Measurements from ENCODE around the gene PRDX5. TPM values are rescaled to one million over a fixed set of nuclear protein-coding genes. Genes with fewer than 3 reads are reported as not detected.

PRDX5 gene
- total and polyA plus RNA-seq, 7 experiments from 2014 or later: 41.4 to 195 (median 59.6) TPM

- ATAC-seq: no peak
- H3K4me3 ChIP-seq (ENCODE audit: low read length): no peak overlapping the region
- Mint-ChIP-seq H3K36me3 (peaks cover 0 to 12% (median 5%) of the 10 kb centered on the region in 5 donors), H3K9me3 (no peaks in the 10 kb centered on the region), H3K4me1 (peaks cover 13 to 29% (median 17%) of the 10 kb centered on the region in 7 donors), H3K27ac (peak overlapping the region in 1 of 9 donors; percentile 16), H3K4me3 (no peak overlapping the region), H3K27me3 (peaks cover 0 to 2% (median 0%) of the 10 kb centered on the region in 5 donors)
- H3K27me3 ChIP-seq (ENCODE audit: control insufficient read depth in 2 of 2, insufficient read depth in 2 of 2, low read length in 2 of 2): no peaks in the 10 kb centered on the region
- DNase-seq: no peak
- peaks cover 19 to 20% of the 10 kb centered on the region in 2 donors for H3K4me1 ChIP-seq (ENCODE audit: control insufficient read depth in 2 of 2, insufficient read depth in 2 of 2, low read length in 2 of 2)
- peaks cover 0 to 43% (median 8%) of the 10 kb centered on the region in 3 experiments for H3K36me3 ChIP-seq (ENCODE audit: control insufficient read depth in 2 of 3, insufficient read depth in 3 of 3, low read length in 3 of 3)
- ChIA-PET POLR2A (interaction anchor here (0.6 kb wide), 1 partner anchor 34 kb away, joined by 3 read pairs; no protein-coding TSS in a partner anchor), CTCF (interaction anchor here (2.8 kb wide), 1 partner anchor 140 kb away, joined by 10 read pairs; no protein-coding TSS in a partner anchor)
- H3K9me3 ChIP-seq (ENCODE audit: control insufficient read depth in 2 of 3, low read length in 3 of 3): no peaks in the 10 kb centered on the region
- no peak overlapping the region for H3K27ac ChIP-seq (ENCODE audit: low read depth, low read length)
- intact Hi-C loops (cut with micrococcal nuclease): no loop called here
These were observed 26.9 kb downstream of the PRDX5 start for GRCh38 chr11:64344787-64345186.

- Mint-ChIP-seq H3K27me3 (no peaks in the 10 kb centered on the region), H3K4me1 (peaks cover 4 to 12% (median 5%) of the 10 kb centered on the region in 7 donors), H3K4me3 (no peak overlapping the region), H3K9me3 (no peaks in the 10 kb centered on the region), H3K36me3 (peaks cover 0 to 10% (median 5%) of the 10 kb centered on the region in 5 donors), H3K27ac (peak overlapping the region in 2 of 9 donors; percentile 7 to 59)
- POLR2A ChIA-PET: interaction anchor here (0.7 kb wide), 1 partner anchor 424 kb away, joined by 4 read pairs; no protein-coding TSS in a partner anchor
- Histone ChIP-seq H3K27me3 (ENCODE audit: control insufficient read depth in 2 of 2, insufficient read depth in 2 of 2, low read length in 2 of 2) (no peaks in the 10 kb centered on the region), H3K27ac (ENCODE audit: low read depth, low read length) (no peak overlapping the region), H3K36me3 (ENCODE audit: control insufficient read depth in 2 of 3, insufficient read depth in 3 of 3, low read length in 3 of 3) (peaks cover 0 to 55% (median 8%) of the 10 kb centered on the region in 3 experiments), H3K9me3 (ENCODE audit: control insufficient read depth in 2 of 3, low read length in 3 of 3) (no peaks in the 10 kb centered on the region), H3K4me1 (ENCODE audit: control insufficient read depth in 2 of 2, insufficient read depth in 2 of 2, low read length in 2 of 2) (peaks cover under 1 to 3% of the 10 kb centered on the region in 2 donors), H3K4me3 (ENCODE audit: low read length) (no peak overlapping the region)
- ATAC-seq (no peak), DNase-seq (no peak)
- intact Hi-C loops (cut with micrococcal nuclease): no loop called here
- CTCF ChIA-PET: no interaction called here
These were observed 29.4 kb downstream of the PRDX5 start for GRCh38 chr11:64347193-64347867.

GRCh38 chr11:64348383-64349024 is 30.6 kb downstream of the PRDX5 start:
- Mint-ChIP-seq H3K36me3 (peaks cover 0 to 8% (median 5%) of the 10 kb centered on the region in 5 donors), H3K4me1 (peaks cover 4 to 12% (median 5%) of the 10 kb centered on the region in 7 donors), H3K4me3 (no peak overlapping the region), H3K9me3 (no peaks in the 10 kb centered on the region), H3K27ac (no peak overlapping the region), H3K27me3 (no peaks in the 10 kb centered on the region)
- ChIA-PET CTCF (no interaction called here), POLR2A (interaction anchor here (1.2 kb wide), 1 partner anchor 9 kb away, joined by 3 read pairs; no protein-coding TSS in a partner anchor)
- Histone ChIP-seq H3K27ac (ENCODE audit: low read depth, low read length) (no peak overlapping the region), H3K4me3 (ENCODE audit: low read length) (no peak overlapping the region), H3K36me3 (ENCODE audit: control insufficient read depth in 2 of 3, insufficient read depth in 3 of 3, low read length in 3 of 3) (peaks cover 0 to 59% (median 10%) of the 10 kb centered on the region in 3 experiments), H3K27me3 (ENCODE audit: control insufficient read depth in 2 of 2, insufficient read depth in 2 of 2, low read length in 2 of 2) (no peaks in the 10 kb centered on the region), H3K9me3 (ENCODE audit: control insufficient read depth in 2 of 3, low read length in 3 of 3) (no peaks in the 10 kb centered on the region), H3K4me1 (ENCODE audit: control insufficient read depth in 2 of 2, insufficient read depth in 2 of 2, low read length in 2 of 2) (no peaks in the 10 kb centered on the region)
- DNase-seq: no peak
- intact Hi-C loops (cut with micrococcal nuclease): no loop called here
- ATAC-seq: no peak

GRCh38 chr11:64349025-64349387 is 31.1 kb downstream of the PRDX5 start:
- Histone ChIP-seq H3K36me3 (ENCODE audit: control insufficient read depth in 2 of 3, insufficient read depth in 3 of 3, low read length in 3 of 3) (peaks cover 0 to 59% (median 9%) of the 10 kb centered on the region in 3 experiments), H3K4me3 (ENCODE audit: low read length) (no peak overlapping the region), H3K4me1 (ENCODE audit: control insufficient read depth in 2 of 2, insufficient read depth in 2 of 2, low read length in 2 of 2) (no peaks in the 10 kb centered on the region), H3K27ac (ENCODE audit: low read depth, low read length) (no peak overlapping the region), H3K9me3 (ENCODE audit: control insufficient read depth in 2 of 3, low read length in 3 of 3) (no peaks in the 10 kb centered on the region), H3K27me3 (ENCODE audit: control insufficient read depth in 2 of 2, insufficient read depth in 2 of 2, low read length in 2 of 2) (no peaks in the 10 kb centered on the region)
- Mint-ChIP-seq H3K9me3 (no peaks in the 10 kb centered on the region), H3K4me1 (peaks cover 4 to 12% (median 5%) of the 10 kb centered on the region in 7 donors), H3K36me3 (peaks cover 0 to 8% (median 5%) of the 10 kb centered on the region in 5 donors), H3K27ac (no peak overlapping the region), H3K4me3 (no peak overlapping the region), H3K27me3 (no peaks in the 10 kb centered on the region)
- CTCF ChIA-PET: no interaction called here
- intact Hi-C loops (cut with micrococcal nuclease): no loop called here
- DNase-seq (no peak), ATAC-seq (no peak)
- POLR2A ChIA-PET: interaction anchor here (1.2 kb wide), 1 partner anchor 10 kb away, joined by 3 read pairs; no protein-coding TSS in a partner anchor

GRCh38 chr11:64349404-64349803 is 31.5 kb downstream of the PRDX5 start:
- Histone ChIP-seq H3K27me3 (ENCODE audit: control insufficient read depth in 2 of 2, insufficient read depth in 2 of 2, low read length in 2 of 2) (no peaks in the 10 kb centered on the region), H3K36me3 (ENCODE audit: control insufficient read depth in 2 of 3, insufficient read depth in 3 of 3, low read length in 3 of 3) (peaks cover 0 to 55% (median 5%) of the 10 kb centered on the region in 3 experiments)

GRCh38 chr11:64351136-64351631 is 33.3 kb downstream of the PRDX5 start:
- no peaks in the 10 kb centered on the region for H3K27me3 ChIP-seq (ENCODE audit: control insufficient read depth in 2 of 2, insufficient read depth in 2 of 2, low read length in 2 of 2)
- no peaks in the 10 kb centered on the region for H3K9me3 ChIP-seq (ENCODE audit: control insufficient read depth in 2 of 3, low read length in 3 of 3)
- Mint-ChIP-seq H3K27ac (no peak overlapping the region), H3K9me3 (no peaks in the 10 kb centered on the region), H3K4me1 (peaks cover 0 to 8% (median 0%) of the 10 kb centered on the region in 7 donors), H3K36me3 (no peaks in the 10 kb centered on the region), H3K27me3 (no peaks in the 10 kb centered on the region), H3K4me3 (no peak overlapping the region)
- DNase-seq (no peak), ATAC-seq (no peak)
- no peak overlapping the region for H3K27ac ChIP-seq (ENCODE audit: low read depth, low read length)
- CTCF ChIA-PET: no interaction called here
- POLR2A ChIA-PET: interaction anchor here (0.6 kb wide), 2 partner anchors 42 to 144 kb away, joined by 3 read pairs; no protein-coding TSS in a partner anchor
- no peak overlapping the region for H3K4me3 ChIP-seq (ENCODE audit: low read length)
- H3K36me3 ChIP-seq (ENCODE audit: control insufficient read depth in 2 of 3, insufficient read depth in 3 of 3, low read length in 3 of 3): peaks cover 0 to 52% (median 3%) of the 10 kb centered on the region in 3 experiments
- no peaks in the 10 kb centered on the region for H3K4me1 ChIP-seq (ENCODE audit: control insufficient read depth in 2 of 2, insufficient read depth in 2 of 2, low read length in 2 of 2)
- intact Hi-C loops (cut with micrococcal nuclease): no loop called here

More at GRCh38 chr11:64349404-64349803, 31.5 kb downstream of the PRDX5 start:
- Histone ChIP-seq H3K9me3 (ENCODE audit: control insufficient read depth in 2 of 3, low read length in 3 of 3) (no peaks in the 10 kb centered on the region), H3K4me3 (ENCODE audit: low read length) (no peak overlapping the region), H3K4me1 (ENCODE audit: control insufficient read depth in 2 of 2, insufficient read depth in 2 of 2, low read length in 2 of 2) (no peaks in the 10 kb centered on the region), H3K27ac (ENCODE audit: low read depth, low read length) (no peak overlapping the region)
- CTCF ChIA-PET: no interaction called here
- ATAC-seq (no peak), DNase-seq (no peak)
- H3K4me1 Mint-ChIP-seq: peaks cover 4 to 12% (median 5%) of the 10 kb centered on the region in 7 donors
- POLR2A ChIA-PET: interaction anchor here (1.2 kb wide), 1 partner anchor 10 kb away, joined by 3 read pairs; no protein-coding TSS in a partner anchor
- no peaks in the 10 kb centered on the region for H3K9me3 Mint-ChIP-seq
- H3K36me3 Mint-ChIP-seq: peaks cover 0 to 8% (median 5%) of the 10 kb centered on the region in 5 donors
- intact Hi-C loops (cut with micrococcal nuclease): no loop called here
- no peak overlapping the region for H3K4me3 Mint-ChIP-seq
- no peaks in the 10 kb centered on the region for H3K27me3 Mint-ChIP-seq
- H3K27ac Mint-ChIP-seq: no peak overlapping the region

Measured in naive thymus-derived CD4-positive, alpha-beta T cell (primary cell).